IgD-negative memory B cell (primary cell): ENCODE measurements around the gene RSAD2. TPM values are rescaled to one million over a fixed set of nuclear protein-coding genes. Genes with fewer than 3 reads are reported as not detected.

ENCODE experiments used
- H3K27ac Mint-ChIP-seq, 3 donors: one replicate each; pipeline ENCODE4 v1.8.0; 2020 to 2022; ENCODE audit warnings: mild to moderate bottlenecking in 3 of 3, mixed read lengths in 3 of 3, moderate library complexity in 1 of 3
- H3K27me3 Mint-ChIP-seq: one replicate; pipeline ENCODE4 v1.8.0; 2021; ENCODE audit warnings: mixed read lengths
- H3K36me3 Mint-ChIP-seq: one replicate; pipeline ENCODE4 v1.8.0; 2020; ENCODE audit warnings: mild to moderate bottlenecking, mixed read lengths
- H3K4me1 Mint-ChIP-seq, 3 donors: one replicate each; pipeline ENCODE4 v1.8.0; 2020 to 2022; ENCODE audit warnings: mixed read lengths in 3 of 3, mild to moderate bottlenecking in 1 of 3
- H3K4me3 Mint-ChIP-seq, 4 donors: one replicate each; pipeline ENCODE4 v1.8.0; 2020 to 2022; ENCODE audit warnings: mild to moderate bottlenecking in 4 of 4, mixed read lengths in 4 of 4, moderate library complexity in 3 of 4
- H3K9me3 Mint-ChIP-seq, 3 donors: one replicate each; pipeline ENCODE4 v1.8.0; 2020 to 2021; ENCODE audit warnings: mixed read lengths in 3 of 3, mild to moderate bottlenecking in 1 of 3
- polyA plus RNA-seq: library from polyadenylated mRNA; unstranded; fragments of 300-500 nt; fragmentation: Illumina TruSeq; gene quantifications from one replicate; pipeline ENCODE4 v1.2.3, GENCODE V29; 2021

The RSAD2 gene, protein sequence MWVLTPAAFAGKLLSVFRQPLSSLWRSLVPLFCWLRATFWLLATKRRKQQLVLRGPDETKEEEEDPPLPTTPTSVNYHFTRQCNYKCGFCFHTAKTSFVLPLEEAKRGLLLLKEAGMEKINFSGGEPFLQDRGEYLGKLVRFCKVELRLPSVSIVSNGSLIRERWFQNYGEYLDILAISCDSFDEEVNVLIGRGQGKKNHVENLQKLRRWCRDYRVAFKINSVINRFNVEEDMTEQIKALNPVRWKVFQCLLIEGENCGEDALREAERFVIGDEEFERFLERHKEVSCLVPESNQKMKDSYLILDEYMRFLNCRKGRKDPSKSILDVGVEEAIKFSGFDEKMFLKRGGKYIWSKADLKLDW
- 3.3 TPM for polyA plus RNA-seq

GRCh38 chr2:6877402-6878304 lies at the start of gene RSAD2:
TSS of gene RSAD2 (plus strand) at chr2:6877777. CDS start at chr2:6877801, 24 bp downstream.
- Mint-ChIP-seq H3K9me3 (no peaks in the 10 kb centered on the region), H3K4me3 (peak within 1 kb of the TSS; percentile 70 to 91 (median 82)), H3K27me3 (peaks cover 2% of the 10 kb centered on the region), H3K4me1 (peaks cover 16 to 29% (median 22%) of the 10 kb centered on the region in 3 donors), H3K36me3 (peaks cover 7% of the 10 kb centered on the region), H3K27ac (peak within 1 kb of the TSS in 1 of 3 donors; percentile 79)

GRCh38 chr2:6828299-6828584 lies 49.3 kb upstream of the RSAD2 start:
- Mint-ChIP-seq H3K27ac (no peak overlapping the region), H3K4me3 (no peak overlapping the region), H3K9me3 (peaks cover 11 to 21% (median 15%) of the 10 kb centered on the region in 3 donors)

GRCh38 chr2:6831229-6831628 lies 46.3 kb upstream of the RSAD2 start:
- Mint-ChIP-seq H3K4me3 (no peak overlapping the region), H3K36me3 (peaks cover 5% of the 10 kb centered on the region), H3K27ac (no peak overlapping the region), H3K4me1 (peaks cover 0 to 5% (median 2%) of the 10 kb centered on the region in 3 donors), H3K9me3 (peaks cover 13 to 35% (median 18%) of the 10 kb centered on the region in 3 donors), H3K27me3 (no peaks in the 10 kb centered on the region)

More at GRCh38 chr2:6828299-6828584, 49.3 kb upstream of the RSAD2 start:
- H3K27me3 Mint-ChIP-seq = no peaks in the 10 kb centered on the region
- H3K36me3 Mint-ChIP-seq = peaks cover 2% of the 10 kb centered on the region
- peaks cover 0 to 6% (median 2%) of the 10 kb centered on the region in 3 donors for H3K4me1 Mint-ChIP-seq

GRCh38 chr2:6832596-6833299 lies 44.8 kb upstream of the RSAD2 start:
- peaks cover 13 to 35% (median 18%) of the 10 kb centered on the region in 3 donors for H3K9me3 Mint-ChIP-seq
- H3K4me3 Mint-ChIP-seq = no peak overlapping the region
- H3K27ac Mint-ChIP-seq = no peak overlapping the region
- no peaks in the 10 kb centered on the region for H3K27me3 Mint-ChIP-seq
- peaks cover 0 to 2% (median 0%) of the 10 kb centered on the region in 3 donors for H3K4me1 Mint-ChIP-seq
- peaks cover 5% of the 10 kb centered on the region for H3K36me3 Mint-ChIP-seq

GRCh38 chr2:6833300-6833604 lies 44.3 kb upstream of the RSAD2 start:
- Mint-ChIP-seq H3K27ac (no peak overlapping the region), H3K9me3 (peaks cover 13 to 38% (median 22%) of the 10 kb centered on the region in 3 donors), H3K36me3 (peaks cover 5% of the 10 kb centered on the region), H3K4me1 (no peaks in the 10 kb centered on the region), H3K27me3 (no peaks in the 10 kb centered on the region), H3K4me3 (no peak overlapping the region)

- Mint-ChIP-seq H3K27ac (no peak overlapping the region), H3K4me3 (no peak overlapping the region), H3K9me3 (peaks cover 13 to 42% (median 22%) of the 10 kb centered on the region in 3 donors), H3K4me1 (no peaks in the 10 kb centered on the region), H3K27me3 (no peaks in the 10 kb centered on the region), H3K36me3 (peaks cover 5% of the 10 kb centered on the region)
These were observed 43.4 kb upstream of the RSAD2 start for GRCh38 chr2:6834163-6834562.

DNA sequence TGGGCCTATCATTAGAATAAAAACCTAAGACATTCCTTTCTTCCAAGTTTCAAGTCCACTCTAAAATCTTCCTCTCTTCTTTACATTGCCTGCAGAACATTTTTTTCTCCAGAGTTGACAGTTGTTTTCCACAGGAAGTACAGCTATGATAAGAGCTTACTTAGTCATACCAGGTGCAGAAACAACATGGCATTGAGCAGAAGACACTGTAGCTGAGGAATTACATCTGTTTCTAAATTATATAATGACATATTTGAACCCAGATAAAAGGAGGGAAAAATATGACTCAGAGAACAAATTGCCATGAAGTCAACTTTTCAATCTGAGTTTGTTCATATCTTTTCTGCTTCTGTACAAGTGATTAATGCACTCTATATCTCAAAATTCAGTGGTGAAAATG lies 42.1 kb upstream of the RSAD2 start:
- H3K4me1 Mint-ChIP-seq = no peaks in the 10 kb centered on the region
- no peaks in the 10 kb centered on the region for H3K27me3 Mint-ChIP-seq
- H3K36me3 Mint-ChIP-seq = peaks cover 12% of the 10 kb centered on the region
- peak overlapping the region in 1 of 3 donors; percentile 43 for H3K27ac Mint-ChIP-seq
- no peak overlapping the region for H3K4me3 Mint-ChIP-seq
- peaks cover 13 to 47% (median 18%) of the 10 kb centered on the region in 3 donors for H3K9me3 Mint-ChIP-seq

DNA sequence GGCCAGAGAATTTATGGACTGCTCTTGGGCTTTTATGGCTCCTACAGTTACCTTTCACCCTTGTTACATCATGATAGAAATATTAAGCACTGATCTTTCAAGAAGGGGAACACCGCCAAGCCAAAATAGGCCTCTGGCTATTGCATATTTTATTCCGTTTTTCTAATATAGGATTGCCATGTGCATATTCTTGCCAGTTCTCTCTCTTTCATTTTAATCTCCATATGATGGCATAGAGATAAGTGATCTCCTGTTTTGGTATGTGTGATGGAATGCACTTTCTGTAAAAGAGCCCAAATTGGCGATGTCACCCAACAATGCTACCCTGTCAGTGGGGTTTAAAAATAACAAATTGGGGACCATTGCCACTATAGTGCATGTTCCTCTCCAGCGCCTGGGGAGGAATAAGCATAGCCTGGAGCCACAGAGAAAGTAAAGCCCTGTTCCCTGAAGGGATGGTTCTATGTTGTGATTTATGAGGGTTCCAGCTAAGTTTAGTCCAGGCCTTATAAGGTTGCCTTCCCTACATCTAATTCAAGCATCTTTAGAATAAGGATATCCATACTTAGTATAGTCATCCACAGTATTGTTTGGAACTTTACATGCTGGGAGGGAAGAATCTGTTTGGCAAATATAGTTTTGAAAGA lies 38.8 kb upstream of the RSAD2 start:
- H3K9me3 Mint-ChIP-seq = peaks cover 4 to 48% (median 29%) of the 10 kb centered on the region in 3 donors

DNA sequence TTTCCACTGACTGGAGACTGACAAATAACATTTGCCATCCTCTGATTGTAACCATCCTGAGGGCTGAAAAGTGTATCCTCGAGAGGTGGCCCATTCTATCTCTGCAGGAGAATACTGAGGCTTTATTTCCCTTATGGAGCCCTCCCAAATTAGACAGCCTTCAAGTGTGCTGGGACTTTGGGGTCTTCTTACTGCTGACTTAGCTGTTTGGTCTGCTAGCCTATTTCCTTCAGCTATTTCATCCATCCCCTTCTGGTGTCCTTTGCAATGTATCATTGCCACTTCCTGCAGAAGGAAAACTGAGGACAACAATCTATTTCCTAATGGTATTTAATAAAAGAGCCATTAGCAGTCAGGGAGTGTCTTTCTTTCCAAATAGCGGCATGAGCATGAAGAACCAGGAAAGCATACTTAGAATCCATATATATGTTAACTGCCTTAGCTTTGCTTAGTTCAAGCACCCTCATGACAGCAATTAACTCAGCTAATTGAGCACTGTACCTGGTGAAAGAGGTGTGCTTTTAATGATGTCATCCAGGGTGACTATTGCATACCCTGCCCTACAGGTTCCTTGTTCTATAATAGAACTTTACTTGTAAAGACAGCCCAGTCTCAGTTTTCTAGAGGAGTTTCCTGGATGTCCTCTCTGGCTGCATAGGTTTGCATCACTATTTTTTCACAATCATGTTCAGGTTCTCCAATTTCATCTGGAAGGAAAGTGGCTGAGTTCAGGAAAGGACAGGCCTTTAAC lies 35.9 kb upstream of the RSAD2 start:
- Mint-ChIP-seq H3K27ac (no peak overlapping the region), H3K27me3 (peaks cover 1% of the 10 kb centered on the region), H3K36me3 (peaks cover 10% of the 10 kb centered on the region), H3K4me3 (no peak overlapping the region), H3K9me3 (peaks cover 8 to 61% (median 38%) of the 10 kb centered on the region in 3 donors), H3K4me1 (no peaks in the 10 kb centered on the region)

More for the DNA sequence above, 38.8 kb upstream of the RSAD2 start:
- H3K27ac Mint-ChIP-seq = no peak overlapping the region
- H3K27me3 Mint-ChIP-seq = no peaks in the 10 kb centered on the region
- no peaks in the 10 kb centered on the region for H3K4me1 Mint-ChIP-seq
- peaks cover 10% of the 10 kb centered on the region for H3K36me3 Mint-ChIP-seq
- no peak overlapping the region for H3K4me3 Mint-ChIP-seq

- Mint-ChIP-seq H3K9me3 (peaks cover 15 to 68% (median 40%) of the 10 kb centered on the region in 3 donors), H3K4me1 (no peaks in the 10 kb centered on the region), H3K27me3 (peaks cover 1% of the 10 kb centered on the region), H3K4me3 (no peak overlapping the region), H3K27ac (no peak overlapping the region), H3K36me3 (peaks cover 10% of the 10 kb centered on the region)
These were observed 32.3 kb upstream of the RSAD2 start for GRCh38 chr2:6845312-6845711.

- peaks cover 15 to 69% (median 37%) of the 10 kb centered on the region in 3 donors for H3K9me3 Mint-ChIP-seq
- H3K4me3 Mint-ChIP-seq = peak overlapping the region in 1 of 4 donors; percentile 65
- no peaks in the 10 kb centered on the region for H3K4me1 Mint-ChIP-seq
- peak overlapping the region in 1 of 3 donors; percentile 69 for H3K27ac Mint-ChIP-seq
- peaks cover 1% of the 10 kb centered on the region for H3K27me3 Mint-ChIP-seq
- H3K36me3 Mint-ChIP-seq = peaks cover 13% of the 10 kb centered on the region
These were observed 31.7 kb upstream of the RSAD2 start for GRCh38 chr2:6845903-6846302.

GRCh38 chr2:6846540-6846939 lies 31.0 kb upstream of the RSAD2 start:
- Mint-ChIP-seq H3K27me3 (peaks cover 1% of the 10 kb centered on the region), H3K27ac (no peak overlapping the region), H3K9me3 (peaks cover 15 to 63% (median 31%) of the 10 kb centered on the region in 3 donors), H3K36me3 (peaks cover 14% of the 10 kb centered on the region), H3K4me3 (no peak overlapping the region), H3K4me1 (no peaks in the 10 kb centered on the region)

DNA sequence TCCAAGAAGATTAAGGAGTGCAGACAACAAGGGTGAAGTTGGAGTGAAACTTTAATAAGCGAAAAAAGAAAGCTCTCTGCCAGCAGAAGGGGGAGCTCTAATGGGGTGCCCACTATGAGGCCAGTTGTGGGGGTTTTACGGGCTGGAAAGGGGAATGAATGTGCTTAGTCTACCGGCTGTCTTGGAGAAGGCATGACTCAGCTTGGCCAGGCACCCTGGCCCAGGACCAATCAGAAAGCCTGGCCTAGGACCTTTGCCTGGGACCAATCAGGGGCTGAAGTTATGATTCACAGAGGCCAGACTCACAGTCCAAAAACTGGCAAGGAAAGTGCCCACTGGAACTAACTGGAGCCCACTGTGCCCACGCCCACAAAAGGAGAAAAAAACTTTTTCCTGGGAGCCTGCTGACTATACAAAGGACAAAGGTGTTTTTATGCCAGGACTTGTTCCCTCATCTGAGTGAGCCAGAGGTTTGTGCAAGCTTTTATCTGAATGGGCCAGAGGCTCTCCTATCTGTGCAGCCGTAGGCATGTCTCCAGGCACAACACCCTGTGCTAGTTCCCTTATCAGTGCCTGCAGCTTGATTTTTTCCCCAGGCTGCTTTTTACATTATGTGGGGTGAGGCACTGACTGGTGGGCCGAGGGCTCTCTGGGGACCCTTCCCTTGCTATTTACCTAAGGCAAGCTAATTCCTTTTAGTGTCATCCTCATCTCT lies 30.5 kb upstream of the RSAD2 start:
- Mint-ChIP-seq H3K9me3 (peaks cover 15 to 63% (median 30%) of the 10 kb centered on the region in 3 donors), H3K27ac (no peak overlapping the region), H3K4me1 (no peaks in the 10 kb centered on the region), H3K4me3 (no peak overlapping the region), H3K36me3 (peaks cover 15% of the 10 kb centered on the region), H3K27me3 (peaks cover 1% of the 10 kb centered on the region)
